ENCODE results near the gene RFX4. TPM values are rescaled to one million over a fixed set of nuclear protein-coding genes. Genes with fewer than 3 reads are reported as not detected.

The RFX4 gene
- polyA plus RNA-seq, 1 donor = not detected

- no peak for DNase-seq
Measured at GRCh38 chr12:106736051-106736957, 153.5 kb downstream of the RFX4 start.

DNA sequence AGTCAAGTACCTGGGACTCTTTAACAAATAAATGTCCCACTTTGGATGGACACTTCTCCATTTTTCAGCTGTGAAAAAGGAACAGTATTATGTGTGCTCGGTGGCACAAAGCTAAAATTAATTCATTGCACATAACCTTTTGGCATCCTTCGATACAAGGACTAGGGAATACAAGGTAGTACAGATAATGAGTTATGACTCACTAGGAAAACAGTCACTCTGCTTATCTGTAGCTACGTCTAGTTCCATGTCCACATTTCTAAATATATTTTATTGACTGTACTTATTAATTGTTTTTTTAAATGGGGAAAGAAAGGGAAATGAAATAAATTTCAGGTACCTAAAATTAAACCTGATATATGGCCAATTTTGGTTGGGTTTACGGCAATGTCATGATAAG lies 156.5 kb downstream of the RFX4 start:
- no peak for DNase-seq

- no peak for DNase-seq
Measured at GRCh38 chr12:106739815-106740530, 157.2 kb downstream of the RFX4 start.

DNA sequence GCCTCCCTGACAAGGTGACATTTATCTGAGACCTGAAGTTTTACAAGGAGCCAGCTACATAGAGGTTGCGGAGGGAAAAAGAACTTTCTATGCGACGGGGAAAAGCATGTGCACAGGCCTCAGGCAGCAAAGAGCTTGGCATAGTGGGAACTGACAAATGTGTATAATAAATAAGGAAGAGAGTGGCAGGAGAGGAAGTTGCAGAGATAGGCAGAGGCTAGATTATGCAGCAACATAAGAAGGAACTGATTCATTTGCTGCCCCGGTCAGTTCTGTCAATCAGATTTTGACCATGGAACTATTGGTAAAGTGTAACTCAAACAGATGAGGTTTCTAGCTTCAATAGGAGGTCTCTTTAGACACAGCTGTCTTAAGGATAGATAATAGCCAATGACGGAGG lies 158.0 kb downstream of the RFX4 start:
- no peak for DNase-seq

- DNase-seq = no peak
Measured at GRCh38 chr12:106741247-106741646, 158.4 kb downstream of the RFX4 start.

DNA sequence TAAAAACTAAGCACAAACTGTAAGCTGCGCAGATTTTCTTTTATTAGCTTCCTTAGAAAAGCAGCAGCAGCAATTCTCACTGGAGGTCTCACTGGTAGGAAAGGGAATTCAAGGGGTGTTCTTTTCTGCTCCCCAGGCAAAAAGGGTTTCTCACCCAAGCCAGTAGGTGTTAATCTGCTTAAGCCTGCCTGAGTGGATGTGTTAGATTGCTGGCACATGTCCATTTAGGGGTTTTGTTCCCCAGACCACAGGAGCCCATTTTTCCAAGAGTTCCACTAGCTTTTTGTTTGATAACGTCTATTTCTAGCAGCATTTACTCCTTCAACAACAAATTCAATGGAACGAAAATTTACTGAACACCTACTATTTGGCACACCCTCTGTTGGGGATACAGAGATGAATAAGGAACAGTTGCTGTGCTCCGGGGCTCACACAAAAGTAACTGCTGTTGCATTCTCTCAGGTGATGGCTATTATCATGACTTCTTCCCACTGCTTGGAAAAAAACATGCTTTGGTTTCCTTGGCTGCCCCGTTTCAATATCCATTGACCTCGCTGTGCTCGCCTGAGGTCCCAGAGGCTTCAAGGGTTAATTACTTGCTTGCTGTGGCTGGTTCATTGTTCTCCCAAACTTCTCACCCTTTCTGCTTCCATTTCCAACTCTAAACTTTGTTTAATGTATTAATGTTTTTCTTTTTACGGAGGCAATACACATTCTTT lies 160.6 kb downstream of the RFX4 start:
- DNase-seq = no peak

- no peak for DNase-seq
Measured at GRCh38 chr12:106744600-106744999, 161.8 kb downstream of the RFX4 start.

GRCh38 chr12:106745181-106745745 lies 162.5 kb downstream of the RFX4 start:
- no peak for DNase-seq

DNA sequence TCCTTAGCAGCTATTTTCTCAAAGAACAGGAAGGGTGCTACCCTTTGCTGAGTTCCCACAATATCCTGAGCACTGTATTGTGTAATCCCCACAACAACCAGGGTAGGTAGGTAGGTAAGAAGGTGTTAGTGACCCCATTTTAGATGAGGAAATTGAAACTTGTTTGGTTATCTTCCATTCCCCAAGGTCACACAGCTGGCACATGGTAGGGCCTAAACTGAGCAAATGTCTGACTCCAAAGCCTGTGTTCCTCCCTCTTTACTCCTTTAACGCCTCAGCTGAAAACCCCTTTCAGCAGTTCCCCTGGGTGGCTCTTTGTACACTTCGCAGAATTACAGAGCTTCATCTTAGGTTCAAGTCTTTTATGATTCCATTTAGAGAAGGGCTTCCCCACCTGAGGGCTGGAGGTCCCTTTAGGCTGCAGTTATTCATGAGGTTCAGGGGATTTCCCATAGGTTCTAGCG lies 165.2 kb downstream of the RFX4 start:
- no peak for DNase-seq

DNA sequence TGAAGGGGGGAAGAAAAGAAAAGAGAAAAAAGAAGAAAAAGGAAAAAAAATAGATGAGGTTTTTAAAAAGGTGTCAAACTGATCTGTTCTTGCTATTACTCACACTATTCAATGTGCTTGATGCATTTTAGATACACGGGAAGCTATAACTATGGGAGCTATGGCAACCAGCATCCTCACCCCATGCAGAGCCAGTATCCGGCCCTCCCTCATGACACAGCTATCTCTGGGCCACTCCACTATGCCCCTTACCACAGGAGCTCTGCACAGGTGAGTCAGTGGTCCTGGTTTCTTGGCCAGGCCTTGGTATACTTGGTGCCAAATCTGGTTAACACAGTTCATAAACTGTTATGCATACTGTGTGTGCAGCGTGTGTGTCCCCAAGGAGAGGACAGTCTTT lies 167.7 kb downstream of the RFX4 start:
- DNase-seq = no peak

GRCh38 chr12:106753526-106753925 lies 170.7 kb downstream of the RFX4 start:
- no peak for DNase-seq

- DNase-seq = no peak
Measured at GRCh38 chr12:106754331-106754730, 171.5 kb downstream of the RFX4 start.

GRCh38 chr12:106757623-106758348 lies 175.0 kb downstream of the RFX4 start:
- no peak for DNase-seq

- no peak for DNase-seq
Measured at GRCh38 chr12:106758349-106759110, 175.7 kb downstream of the RFX4 start.

GRCh38 chr12:106759526-106760183 lies 176.9 kb downstream of the RFX4 start:
- no peak for DNase-seq

DNA sequence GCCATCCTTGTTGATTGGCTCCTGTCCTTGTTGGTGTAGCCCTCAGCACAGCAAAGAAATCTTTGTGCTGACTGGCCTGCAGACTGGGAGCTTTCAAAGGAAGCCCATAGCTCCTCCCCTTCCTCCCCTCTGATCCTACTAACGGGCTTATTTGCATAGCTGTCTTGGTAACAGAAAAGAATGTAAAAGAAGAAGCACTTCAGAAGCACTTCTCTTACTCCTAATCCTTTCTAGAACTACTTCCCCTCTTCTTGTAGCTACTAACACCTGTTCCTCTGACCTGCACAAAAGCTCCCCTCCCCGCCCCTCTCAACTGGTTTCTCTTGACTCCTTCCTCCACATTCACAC lies 177.4 kb downstream of the RFX4 start:
- no peak for DNase-seq

DNA sequence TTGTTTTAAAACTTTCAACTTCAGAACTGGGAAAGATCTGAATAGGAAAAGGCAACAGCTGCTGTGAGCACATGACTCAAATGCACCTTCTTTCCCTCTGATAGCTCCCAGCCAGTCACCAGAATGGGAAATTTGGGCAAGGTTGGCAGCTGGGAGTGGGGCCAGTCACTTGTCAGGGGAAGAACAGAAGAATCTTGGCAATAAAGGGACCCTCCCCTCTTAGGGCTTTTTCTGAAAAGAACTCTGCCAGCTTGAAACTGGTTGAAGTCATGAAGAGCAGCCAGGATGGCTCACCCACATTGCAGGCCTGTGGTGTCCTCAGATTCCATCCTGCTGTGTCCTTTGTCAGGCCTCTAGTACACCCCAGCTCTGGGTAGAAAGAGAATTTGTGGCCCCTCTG lies 181.4 kb downstream of the RFX4 start:
- DNase-seq = no peak

DNA sequence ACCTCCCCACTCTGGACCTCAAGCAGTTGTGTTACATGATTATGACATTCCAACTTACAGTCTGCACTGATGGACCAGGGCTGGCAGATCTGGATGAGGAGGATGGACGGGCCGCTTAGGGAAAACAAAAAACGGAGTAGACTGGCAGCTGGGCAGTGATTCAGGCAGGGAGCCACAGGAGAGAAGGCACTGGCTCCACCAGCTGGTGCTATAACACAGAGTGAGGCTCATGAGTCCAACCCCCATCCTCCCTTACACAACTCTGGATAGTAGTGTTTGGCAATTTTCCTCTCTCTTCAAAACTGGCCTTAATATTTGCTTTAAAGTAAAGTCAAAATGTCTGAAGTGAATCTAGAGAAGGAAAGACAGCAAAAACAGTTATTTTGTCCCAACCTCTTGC lies 181.9 kb downstream of the RFX4 start:
- DNase-seq = no peak

DNA sequence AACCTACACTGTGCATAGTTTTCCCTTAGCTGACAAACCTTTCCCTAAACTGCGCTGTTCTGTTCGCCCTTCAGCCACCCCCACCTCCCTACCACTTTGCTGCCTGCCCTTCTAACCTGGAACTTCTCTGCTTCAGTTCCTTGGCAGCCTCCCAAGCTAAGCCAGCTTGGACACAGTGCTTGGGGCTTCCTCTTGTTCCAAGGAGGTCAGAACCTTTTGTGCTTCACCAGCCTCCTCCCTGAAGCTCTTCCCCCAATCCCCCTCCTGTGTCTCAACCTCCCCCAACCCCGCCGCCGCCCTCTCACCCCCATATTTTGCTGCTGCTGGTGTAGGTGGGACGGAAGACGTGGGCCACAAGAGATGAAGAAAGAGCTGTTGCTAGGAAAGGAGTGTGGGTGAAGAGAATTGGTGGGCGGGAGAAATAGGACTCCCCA lies 183.6 kb downstream of the RFX4 start:
- DNase-seq = no peak

GRCh38 chr12:106767206-106767605 lies 184.4 kb downstream of the RFX4 start:
- DNase-seq = no peak
